ENCODE measurements around the gene DEPDC5.

The DEPDC5 gene

DNA sequence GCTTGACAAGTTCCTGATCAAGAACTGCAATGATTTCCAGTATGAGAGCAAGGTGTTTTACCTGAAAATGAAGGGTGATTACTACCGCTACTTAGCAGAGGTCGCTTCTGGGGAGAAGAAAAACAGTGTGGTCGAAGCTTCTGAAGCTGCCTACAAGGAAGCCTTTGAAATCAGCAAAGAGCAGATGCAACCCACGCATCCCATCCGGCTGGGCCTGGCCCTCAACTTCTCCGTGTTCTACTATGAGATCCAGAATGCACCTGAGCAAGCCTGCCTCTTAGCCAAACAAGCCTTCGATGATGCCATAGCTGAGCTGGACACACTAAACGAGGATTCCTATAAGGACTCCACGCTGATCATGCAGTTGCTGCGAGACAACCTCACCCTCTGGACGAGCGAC lies 202.5 kb downstream of the DEPDC5 start:
- Histone ChIP-seq H3K9ac (ENCODE audit: insufficient read length, low read depth) (no peak overlapping the region), H3K36me3 (ENCODE audit: insufficient read depth, insufficient read length, low read length) (peaks cover 61% of the 10 kb centered on the region), H3K27me3 (ENCODE audit: insufficient read depth, insufficient read length) (no peaks in the 10 kb centered on the region), H3K4me3 (ENCODE audit: insufficient read length, low read depth) (no peak overlapping the region), H3K4me1 (ENCODE audit: insufficient read depth, insufficient read length) (no peaks in the 10 kb centered on the region), H3K9me3 (ENCODE audit: insufficient read depth, low read length) (no peaks in the 10 kb centered on the region)
- TF ChIP-seq YY1 (IDR thresholded peaks at IDR 0.05; ENCODE audit: insufficient read depth, insufficient read length) (no peak), ZNF274 (IDR thresholded peaks at IDR 0.05; ENCODE audit: low read depth, low read length) (no peak), SUZ12 (IDR thresholded peaks at IDR 0.05; ENCODE audit: extremely low read depth, insufficient read depth, insufficient read length) (no peak)
- no peak for DNase-seq (ENCODE audit: low read depth, low spot score)

Measured in NT2/D1 (cell line).